ENCODE results near the gene MEX3A.

- TF ChIP-seq CTCF (IDR thresholded peaks at IDR 0.05) = peak; percentile 87
- no peak for TF ChIP-seq EZH2 (IDR thresholded peaks at IDR 0.05)
Measured at GRCh38 chr1:156090840-156091188, 8.5 kb upstream of the MEX3A start.
